HAP-1 (cell line): ENCODE measurements around the gene MEIS1.

Experiments used
- DNase-seq, 2 experiments: peaks; one replicate each; pipeline ENCODE4 v3.0.0-alpha.2; 2016 to 2020; ENCODE audit warnings: low spot score in 2 of 2
- H3K27me3 ChIP-seq: fragments of 250-450 bp; sonication (Bioruptor Pico); 2 replicates; pipeline ENCODE4 v1.5.1; 2020; ENCODE audit warnings: low read depth, mild to moderate bottlenecking, moderate library complexity
- H3K36me3 ChIP-seq: fragments of 250-450 bp; sonication (Bioruptor Pico); replicated peaks from 2 replicates; pipeline ENCODE4 v1.5.1; 2020; ENCODE audit warnings: mild to moderate bottlenecking
- H3K4me1 ChIP-seq: fragments of 250-450 bp; sonication (Bioruptor Pico); 2 replicates; pipeline ENCODE4 v1.5.1; 2020; ENCODE audit warnings: mild to moderate bottlenecking
- H3K4me3 ChIP-seq: fragments of 250-450 bp; sonication (Bioruptor Pico); 2 replicates; pipeline ENCODE4 v1.5.1; 2020; ENCODE audit warnings: mild to moderate bottlenecking, moderate library complexity
- H3K9me3 ChIP-seq: fragments of 250-450 bp; sonication (Bioruptor Pico); 2 replicates; pipeline ENCODE4 v1.5.1; 2020; ENCODE audit warnings: mild to moderate bottlenecking, moderate library complexity
- in situ Hi-C: fragments of 300-500 bp; cut with MboI; formaldehyde crosslinking; loops from 3 replicates; pipeline ENCODE4 v1.14.3; 2020; ENCODE audit warnings: low sequenced_read_pairs, inconsistent platforms, mixed read lengths

MEIS1 gene

GRCh38 chr2:66560683-66561082 is 125.8 kb downstream of the MEIS1 start:
- Histone ChIP-seq H3K4me3 (no peak overlapping the region), H3K27me3 (no peaks in the 10 kb centered on the region), H3K4me1 (no peaks in the 10 kb centered on the region), H3K9me3 (no peaks in the 10 kb centered on the region), H3K36me3 (no peaks in the 10 kb centered on the region; the same call in 1 of the 2 replicates)
- in situ Hi-C loops: loop anchor here (25.0 kb wide), 1 partner anchor 923 kb away; no protein-coding TSS in a partner anchor
- no peak for DNase-seq

GRCh38 chr2:66561645-66562303 is 126.8 kb downstream of the MEIS1 start:
- H3K27me3 ChIP-seq: no peaks in the 10 kb centered on the region
- in situ Hi-C loops: loop anchor here (25.0 kb wide), 1 partner anchor 924 kb away; no protein-coding TSS in a partner anchor
- peaks cover 7% of the 10 kb centered on the region for H3K4me1 ChIP-seq
- DNase-seq: no peak
- no peaks in the 10 kb centered on the region; the same call in 1 of the 2 replicates for H3K36me3 ChIP-seq
- no peak overlapping the region for H3K4me3 ChIP-seq
- H3K9me3 ChIP-seq: no peaks in the 10 kb centered on the region

GRCh38 chr2:66562304-66562685 is 127.4 kb downstream of the MEIS1 start:
- in situ Hi-C loops: loop anchor here (25.0 kb wide), 1 partner anchor 925 kb away; no protein-coding TSS in a partner anchor

GRCh38 chr2:66563473-66563872 is 128.5 kb downstream of the MEIS1 start:
- H3K9me3 ChIP-seq: no peaks in the 10 kb centered on the region
- no peak overlapping the region for H3K4me3 ChIP-seq
- no peaks in the 10 kb centered on the region for H3K36me3 ChIP-seq
- no peaks in the 10 kb centered on the region for H3K27me3 ChIP-seq
- H3K4me1 ChIP-seq: peaks cover 24% of the 10 kb centered on the region
- in situ Hi-C loops: loop anchor here (25.0 kb wide), 1 partner anchor 926 kb away; no protein-coding TSS in a partner anchor
- DNase-seq: no peak

More at GRCh38 chr2:66562304-66562685, 127.4 kb downstream of the MEIS1 start:
- no peaks in the 10 kb centered on the region; the same call in 1 of the 2 replicates for H3K36me3 ChIP-seq
- H3K4me3 ChIP-seq: no peak overlapping the region
- no peaks in the 10 kb centered on the region for H3K9me3 ChIP-seq
- no peak for DNase-seq
- peaks cover 12% of the 10 kb centered on the region for H3K4me1 ChIP-seq
- H3K27me3 ChIP-seq: no peaks in the 10 kb centered on the region

GRCh38 chr2:66565291-66565690 is 130.4 kb downstream of the MEIS1 start:
- in situ Hi-C loops: loop anchor here (25.0 kb wide), 1 partner anchor 928 kb away; no protein-coding TSS in a partner anchor
- no peak for DNase-seq

GRCh38 chr2:66566726-66567399 is 131.9 kb downstream of the MEIS1 start:
- no peaks in the 10 kb centered on the region for H3K36me3 ChIP-seq
- H3K4me1 ChIP-seq: peaks cover 41% of the 10 kb centered on the region
- DNase-seq: peak; percentile 55 to 80
- no peaks in the 10 kb centered on the region for H3K9me3 ChIP-seq
- no peaks in the 10 kb centered on the region for H3K27me3 ChIP-seq
- in situ Hi-C loops: loop anchor here (25.0 kb wide), 1 partner anchor 930 kb away; no protein-coding TSS in a partner anchor
- no peak overlapping the region for H3K4me3 ChIP-seq

More at GRCh38 chr2:66565291-66565690, 130.4 kb downstream of the MEIS1 start:
- Histone ChIP-seq H3K9me3 (no peaks in the 10 kb centered on the region), H3K27me3 (no peaks in the 10 kb centered on the region), H3K36me3 (no peaks in the 10 kb centered on the region), H3K4me1 (peaks cover 38% of the 10 kb centered on the region), H3K4me3 (no peak overlapping the region)

GRCh38 chr2:66567729-66568128 is 132.8 kb downstream of the MEIS1 start:
- no peaks in the 10 kb centered on the region for H3K9me3 ChIP-seq
- no peaks in the 10 kb centered on the region for H3K36me3 ChIP-seq
- DNase-seq: no peak
- H3K4me1 ChIP-seq: peaks cover 41% of the 10 kb centered on the region
- in situ Hi-C loops: loop anchor here (25.0 kb wide), 1 partner anchor 930 kb away; no protein-coding TSS in a partner anchor
- H3K27me3 ChIP-seq: no peaks in the 10 kb centered on the region
- H3K4me3 ChIP-seq: no peak overlapping the region

- Histone ChIP-seq H3K4me3 (no peak overlapping the region), H3K4me1 (peaks cover 43% of the 10 kb centered on the region), H3K36me3 (no peaks in the 10 kb centered on the region), H3K9me3 (no peaks in the 10 kb centered on the region), H3K27me3 (no peaks in the 10 kb centered on the region)
- no peak for DNase-seq
- in situ Hi-C loops: loop anchor here (25.0 kb wide), 1 partner anchor 931 kb away; no protein-coding TSS in a partner anchor
These were observed 133.8 kb downstream of the MEIS1 start for GRCh38 chr2:66568650-66569300.

- Histone ChIP-seq H3K27me3 (no peaks in the 10 kb centered on the region), H3K4me3 (no peak overlapping the region), H3K4me1 (peaks cover 46% of the 10 kb centered on the region), H3K9me3 (no peaks in the 10 kb centered on the region), H3K36me3 (no peaks in the 10 kb centered on the region)
- in situ Hi-C loops: loop anchor here (25.0 kb wide), 1 partner anchor 932 kb away; no protein-coding TSS in a partner anchor
- DNase-seq: peak; percentile 83 to 96
These were observed 134.5 kb downstream of the MEIS1 start for GRCh38 chr2:66569321-66569851.

- DNase-seq: no peak
- in situ Hi-C loops: loop anchor here (25.0 kb wide), 1 partner anchor 933 kb away; no protein-coding TSS in a partner anchor
- Histone ChIP-seq H3K4me1 (peaks cover 46% of the 10 kb centered on the region), H3K36me3 (no peaks in the 10 kb centered on the region), H3K4me3 (no peak overlapping the region), H3K9me3 (no peaks in the 10 kb centered on the region), H3K27me3 (no peaks in the 10 kb centered on the region)
These were observed 135.0 kb downstream of the MEIS1 start for GRCh38 chr2:66569974-66570373.

- Histone ChIP-seq H3K4me3 (no peak overlapping the region), H3K27me3 (no peaks in the 10 kb centered on the region), H3K9me3 (no peaks in the 10 kb centered on the region), H3K4me1 (peaks cover 46% of the 10 kb centered on the region), H3K36me3 (no peaks in the 10 kb centered on the region)
- no peak for DNase-seq
- in situ Hi-C loops: loop anchor here (25.0 kb wide), 1 partner anchor 933 kb away; no protein-coding TSS in a partner anchor
These were observed 135.5 kb downstream of the MEIS1 start for GRCh38 chr2:66570471-66570870.

GRCh38 chr2:66571918-66572317 is 137.0 kb downstream of the MEIS1 start:
- DNase-seq: no peak
- peaks cover 37% of the 10 kb centered on the region for H3K4me1 ChIP-seq
- in situ Hi-C loops: loop anchor here (25.0 kb wide), 1 partner anchor 935 kb away; no protein-coding TSS in a partner anchor
- H3K9me3 ChIP-seq: no peaks in the 10 kb centered on the region
- no peaks in the 10 kb centered on the region; the same call in 1 of the 2 replicates for H3K27me3 ChIP-seq
- no peak overlapping the region for H3K4me3 ChIP-seq
- H3K36me3 ChIP-seq: no peaks in the 10 kb centered on the region

- no peak for DNase-seq
- Histone ChIP-seq H3K36me3 (no peaks in the 10 kb centered on the region), H3K9me3 (no peaks in the 10 kb centered on the region), H3K4me3 (no peak overlapping the region), H3K27me3 (peaks cover 1% of the 10 kb centered on the region), H3K4me1 (peaks cover 33% of the 10 kb centered on the region)
- in situ Hi-C loops: loop anchor here (25.0 kb wide), 1 partner anchor 935 kb away; no protein-coding TSS in a partner anchor
These were observed 137.5 kb downstream of the MEIS1 start for GRCh38 chr2:66572391-66572790.
